Stimulated activated CD8-positive, alpha-beta memory T cell treated with anti-CD3 and anti-CD28 coated beads, Interleukin-2, amount 100 ng/mL, for 48 hours (primary cell): ENCODE measurements around the gene GRM5.
"Not testable (repeated sequence)": the region's sequence is repeated elsewhere in the genome, so short reads cannot be mapped to it uniquely, and the experiment has no call there.

Experiments
- DNase-seq, 2 donors: peaks; one replicate each; pipeline ENCODE4 v3.0.0-alpha.2; 2020; ENCODE audit warnings: low read depth in 2 of 2

The GRM5 gene

GRCh38 chr11:88975441-88975840 lies 90.3 kb downstream of the GRM5 start:
- not testable (repeated sequence) for DNase-seq

- no peak for DNase-seq
Observed at GRCh38 chr11:88972210-88972609, 93.6 kb downstream of the GRM5 start.

DNA sequence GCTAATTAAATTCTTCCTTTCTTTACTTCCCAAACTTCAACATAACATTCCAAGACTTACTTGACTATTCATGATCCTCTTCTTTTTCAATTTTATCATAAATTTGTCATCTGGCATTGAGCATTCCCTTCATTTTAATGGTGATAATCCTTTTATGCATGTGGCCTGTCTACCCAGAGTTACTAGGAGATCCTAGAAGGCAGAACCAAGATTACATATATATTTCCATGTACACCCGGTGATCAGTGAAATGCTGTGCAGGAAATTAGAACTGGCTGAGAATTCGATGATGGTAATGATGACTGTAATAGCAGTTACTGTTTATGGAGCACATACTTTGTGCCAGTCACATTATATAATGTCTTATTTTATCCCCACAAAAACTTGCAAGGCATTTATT lies 104.2 kb downstream of the GRM5 start:
- not testable (repeated sequence) for DNase-seq

GRCh38 chr11:88959857-88960256 lies 105.9 kb downstream of the GRM5 start:
- not testable (repeated sequence) for DNase-seq

- no peak for DNase-seq
Observed at GRCh38 chr11:88950975-88951374, 114.8 kb downstream of the GRM5 start.

DNA sequence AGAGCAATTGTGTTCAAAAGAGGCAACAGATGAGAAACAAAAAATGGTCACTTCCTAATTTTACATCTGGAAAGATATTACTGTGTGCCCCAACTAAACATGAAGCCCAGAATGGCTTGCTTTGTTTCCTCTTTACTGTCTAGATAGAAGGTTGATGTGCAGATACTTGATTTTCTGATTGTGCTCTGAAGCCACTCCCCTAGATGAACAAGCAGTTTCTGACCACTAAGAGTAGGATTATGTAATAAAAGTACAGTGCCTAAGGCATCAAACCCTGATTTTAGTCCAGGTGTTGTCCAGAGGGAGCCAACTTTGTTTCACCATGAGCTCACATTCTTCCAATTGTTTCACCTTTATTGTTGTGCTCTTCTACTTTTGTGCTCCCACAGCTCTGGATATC lies 116.9 kb downstream of the GRM5 start:
- not testable (repeated sequence) for DNase-seq

DNA sequence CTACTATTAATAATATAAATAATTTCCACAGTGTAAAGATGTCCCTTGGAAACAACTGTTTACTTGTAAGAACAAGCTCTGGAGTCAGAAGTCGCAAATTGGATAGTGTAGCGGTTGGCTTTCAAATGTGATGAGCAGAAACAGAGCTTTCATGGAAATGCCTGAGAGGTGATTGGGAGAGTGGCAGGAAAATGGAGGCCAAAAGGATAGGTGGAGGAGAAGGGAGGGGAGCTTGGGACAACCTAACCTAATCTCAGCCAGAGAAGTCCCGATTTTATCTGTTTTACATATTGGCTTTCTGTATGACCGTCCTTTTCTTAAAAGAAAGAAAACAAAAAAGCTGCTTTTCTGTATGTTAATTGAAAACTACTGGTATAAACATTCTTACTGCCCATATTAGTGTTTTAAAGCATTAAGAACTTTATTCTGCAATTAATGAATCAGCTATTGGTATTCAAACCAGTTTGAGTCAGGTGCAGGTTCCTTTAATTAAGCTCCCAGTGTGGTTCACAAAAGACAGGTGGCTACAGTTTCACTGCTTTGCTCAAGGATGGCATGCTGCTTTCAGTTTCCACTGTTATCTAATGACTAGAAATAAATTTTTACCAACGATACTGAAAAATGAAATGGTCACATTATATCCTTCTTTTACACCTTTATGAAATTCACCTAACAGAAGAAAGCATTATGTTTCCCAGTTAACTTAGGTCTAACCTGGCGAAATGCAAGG lies 117.8 kb downstream of the GRM5 start:
- not testable (repeated sequence) for DNase-seq

GRCh38 chr11:88929665-88930064 lies 136.1 kb downstream of the GRM5 start:
- DNase-seq, result not testable (repeated sequence)

DNA sequence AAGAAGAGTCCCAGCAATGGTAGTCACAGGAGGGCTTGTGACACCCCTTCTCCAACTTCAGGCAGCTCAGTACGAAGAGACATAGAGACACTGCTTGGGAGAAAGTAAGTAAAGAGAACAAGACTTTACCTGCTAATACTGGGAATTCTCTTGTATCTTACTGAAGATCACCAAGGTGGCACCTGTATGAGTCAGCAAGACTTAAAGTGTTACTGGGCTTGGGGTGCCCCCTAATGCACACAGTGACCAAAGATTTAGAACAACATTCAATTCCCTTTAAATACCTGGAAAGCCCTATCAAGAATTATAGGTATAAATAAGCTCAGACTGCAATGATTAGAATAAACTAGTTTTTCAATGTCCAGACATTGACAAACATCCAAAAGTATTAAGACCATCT lies 148.7 kb downstream of the GRM5 start:
- not testable (repeated sequence) for DNase-seq

GRCh38 chr11:88909500-88909899 lies 156.3 kb downstream of the GRM5 start:
- no peak for DNase-seq

DNA sequence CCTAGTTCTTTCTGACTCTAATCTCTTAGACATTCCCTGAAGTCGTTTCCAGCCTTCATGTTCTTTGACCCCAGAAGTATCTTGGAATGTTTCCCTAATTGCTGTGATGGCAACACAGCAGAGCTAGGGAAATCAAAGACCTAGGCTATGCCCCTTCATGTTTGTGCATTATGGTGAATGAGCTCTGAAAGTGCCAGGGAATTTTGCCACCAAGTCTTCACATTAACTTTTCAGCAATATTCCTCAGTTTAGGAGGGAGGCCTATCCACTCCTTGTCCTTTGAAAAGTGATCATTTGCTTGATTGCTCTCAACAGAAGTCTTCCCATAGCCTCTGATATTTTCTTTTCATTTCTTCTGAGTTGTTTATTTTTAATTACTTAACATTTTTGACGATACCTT lies 164.3 kb downstream of the GRM5 start:
- DNase-seq, result not testable (repeated sequence)

- DNase-seq, result not testable (repeated sequence)
Observed at GRCh38 chr11:88888855-88889254, 176.9 kb downstream of the GRM5 start.

DNA sequence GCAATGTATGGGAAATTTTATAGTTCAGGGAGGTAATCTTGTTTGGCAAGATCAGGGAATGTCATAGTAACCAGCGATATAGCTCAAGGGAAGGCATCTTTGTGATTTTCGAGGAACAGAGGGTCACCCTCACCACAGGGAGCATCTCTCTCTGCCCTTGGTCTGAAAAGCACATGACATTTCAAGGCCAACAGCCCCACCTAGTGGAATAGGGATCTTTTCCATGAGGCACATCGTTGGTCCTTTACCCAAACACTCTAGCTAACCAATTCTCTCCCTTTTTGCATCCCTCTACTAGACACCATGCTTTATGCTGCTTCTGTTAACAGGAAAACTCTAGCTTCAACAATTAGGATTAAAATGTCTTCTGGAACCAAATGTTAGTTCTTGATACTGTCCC lies 179.0 kb downstream of the GRM5 start:
- no peak for DNase-seq

GRCh38 chr11:88882800-88883199 lies 183.0 kb downstream of the GRM5 start:
- DNase-seq, result not testable (repeated sequence)

DNA sequence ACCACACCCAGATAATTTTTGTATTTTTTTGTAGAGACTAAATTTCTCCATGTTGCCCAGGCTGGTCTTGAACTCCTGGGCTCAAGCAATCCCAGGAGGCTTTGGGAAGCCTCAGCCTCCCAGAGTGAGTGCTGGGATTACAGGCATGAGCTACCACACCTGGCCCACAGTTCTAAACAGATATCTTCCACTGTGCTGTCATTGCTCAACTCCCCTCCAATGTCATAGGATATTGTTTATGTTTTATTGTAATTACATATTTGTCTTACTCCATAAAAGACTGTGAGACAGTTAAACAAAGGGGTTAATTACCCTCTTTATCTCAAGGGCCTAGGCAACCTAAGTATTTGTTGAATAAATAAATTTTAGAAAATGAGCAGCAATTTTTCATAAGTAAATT lies 204.2 kb downstream of the GRM5 start:
- DNase-seq, result no peak

- not testable (repeated sequence) for DNase-seq
Observed at GRCh38 chr11:88860431-88860830, 205.4 kb downstream of the GRM5 start.

- DNase-seq, result not testable (repeated sequence)
Observed at GRCh38 chr11:88853963-88854362, 211.8 kb downstream of the GRM5 start.

DNA sequence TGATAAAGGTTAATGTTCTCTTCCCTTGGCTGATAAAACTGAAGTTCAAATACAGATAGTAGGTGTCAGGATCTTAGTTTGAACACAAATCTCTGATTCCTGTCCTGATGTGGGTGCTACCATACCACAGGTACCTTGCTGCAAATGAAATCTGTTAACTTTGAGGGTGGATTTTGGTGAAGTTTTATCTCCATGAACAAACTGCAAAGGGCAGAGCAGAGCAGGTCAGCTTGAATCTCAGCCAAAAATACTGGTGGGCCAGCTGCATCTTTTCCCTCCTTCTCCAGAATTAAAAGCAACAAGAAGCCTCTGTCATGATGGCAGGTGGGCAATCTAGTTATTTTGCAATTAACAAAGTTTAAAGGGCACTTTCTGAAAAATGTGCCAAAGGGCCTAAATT lies 214.2 kb downstream of the GRM5 start:
- not testable (repeated sequence) for DNase-seq

DNA sequence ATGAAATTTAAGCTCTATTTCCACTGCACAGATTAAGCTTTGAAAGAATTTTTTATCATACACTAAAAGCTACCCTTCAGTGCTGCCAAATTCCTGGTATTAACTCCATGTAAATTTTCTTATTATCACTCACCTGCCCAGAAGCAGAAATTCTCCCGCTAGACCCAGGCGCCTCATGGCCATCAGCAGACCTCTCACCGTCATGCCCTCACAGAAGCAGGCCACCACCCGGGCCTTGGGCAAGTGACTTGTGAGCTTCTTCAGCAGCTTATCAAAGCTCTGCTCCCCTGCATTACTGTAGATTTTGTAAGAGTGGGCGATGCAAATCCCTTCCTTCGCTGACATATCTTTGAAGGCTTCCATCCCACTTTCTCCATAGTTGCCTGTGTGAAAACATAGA lies 216.0 kb downstream of the GRM5 start:
- DNase-seq, result not testable (repeated sequence)

- no peak for DNase-seq
Observed at GRCh38 chr11:88849368-88849767, 216.4 kb downstream of the GRM5 start.

DNA sequence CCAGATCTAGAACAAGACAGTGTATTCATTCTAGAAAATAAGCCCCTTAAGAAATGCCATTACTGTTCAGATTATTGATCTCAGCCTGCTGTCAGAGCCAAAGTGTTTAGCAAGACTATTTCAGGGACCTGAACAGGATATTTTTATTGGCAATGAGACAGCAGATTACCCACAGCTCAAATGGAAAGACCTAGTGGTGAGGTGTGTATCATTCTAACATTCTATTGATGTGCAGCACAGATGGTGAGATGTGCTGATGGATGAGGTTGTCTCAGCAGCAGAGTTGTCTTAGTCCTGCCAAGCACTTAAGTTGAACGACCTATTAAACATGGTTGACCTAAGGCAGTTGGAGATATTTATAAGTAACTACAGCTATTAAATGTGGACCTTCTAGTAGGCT lies 219.5 kb downstream of the GRM5 start:
- not testable (repeated sequence) for DNase-seq

- not testable (repeated sequence) for DNase-seq
Observed at GRCh38 chr11:88844941-88845340, 220.8 kb downstream of the GRM5 start.

DNA sequence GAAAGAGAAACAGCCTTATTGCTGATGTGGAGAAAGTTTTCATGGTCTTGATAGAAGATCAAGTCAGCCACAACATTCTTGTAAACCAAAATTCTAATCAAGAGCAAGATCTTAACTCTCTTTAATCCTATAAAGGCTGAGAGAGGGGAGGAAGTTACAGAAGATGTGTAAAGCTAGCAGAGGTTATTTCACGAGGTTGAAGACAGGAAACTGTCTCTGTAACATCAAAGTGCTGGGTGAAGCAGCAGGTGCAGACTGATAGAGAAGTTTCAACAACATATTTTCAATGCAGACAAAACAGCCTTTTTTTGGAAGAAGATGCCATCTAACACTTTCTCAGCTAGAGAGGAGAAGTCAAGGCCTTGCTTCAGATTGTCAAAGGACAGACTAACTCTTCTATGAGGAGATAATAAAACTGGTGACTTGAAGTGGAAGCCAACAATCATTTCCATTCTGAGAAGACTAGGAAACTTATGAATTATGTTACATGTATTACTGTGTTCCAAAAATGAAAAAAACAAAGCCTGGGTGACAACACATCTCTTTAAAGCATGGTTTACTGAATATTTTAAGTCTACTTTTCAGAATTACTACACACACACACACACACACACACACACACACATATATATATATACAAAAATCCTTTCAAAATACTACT lies 221.9 kb downstream of the GRM5 start:
- not testable (repeated sequence) for DNase-seq
